Fibroblast of skin of abdomen (primary cell): ENCODE measurements around the gene TAF1.
A peak's percentile ranks its signal among the peaks of the same experiment; 100 is the strongest.
"Not testable (repeated sequence)": the region's sequence is repeated elsewhere in the genome, so short reads cannot be mapped to it uniquely, and the experiment has no call there.

Experiments used
- DNase-seq: peaks from one replicate; pipeline ENCODE4 v3.0.0-alpha.2; 2013

TAF1 gene

DNA sequence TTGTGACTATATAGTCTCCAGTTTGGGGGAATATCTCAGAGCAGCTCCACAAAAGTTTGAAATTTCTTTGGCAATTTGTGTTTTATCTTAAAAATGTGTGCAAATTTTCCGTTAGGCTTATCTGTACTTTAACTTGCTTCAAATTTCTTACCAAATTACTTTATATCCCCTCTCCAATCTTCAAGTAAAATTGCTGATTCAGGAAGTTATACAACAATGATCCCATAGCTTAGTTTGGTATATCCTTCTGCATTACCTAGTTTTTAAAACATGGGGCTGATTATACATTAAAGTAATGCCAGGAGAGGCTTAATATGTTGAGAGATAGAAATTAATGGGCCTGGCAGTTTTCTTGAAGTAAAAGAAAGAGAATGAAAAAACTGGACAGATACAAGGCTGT lies 66.6 kb downstream of the TAF1 start:
- DNase-seq, result no peak

DNA sequence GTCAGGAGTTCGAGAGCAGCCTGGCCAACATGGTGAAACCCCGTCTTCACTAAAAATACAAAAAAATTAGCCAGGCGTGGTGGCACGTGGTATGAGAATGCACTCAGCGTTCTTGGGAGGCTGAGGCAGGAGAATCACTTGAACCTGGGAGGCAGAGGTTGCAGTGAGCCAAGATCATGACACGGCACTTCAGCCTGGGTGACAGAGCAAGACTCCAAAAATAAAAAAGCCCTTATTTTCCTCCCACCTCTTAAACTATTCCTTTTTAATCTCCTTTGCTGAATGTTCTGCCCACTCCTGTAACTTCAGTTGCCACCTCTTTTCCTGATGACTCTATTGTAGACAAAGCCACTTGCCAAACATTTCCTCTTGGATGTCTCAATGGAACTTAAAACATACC lies 72.6 kb downstream of the TAF1 start:
- no peak for DNase-seq

DNA sequence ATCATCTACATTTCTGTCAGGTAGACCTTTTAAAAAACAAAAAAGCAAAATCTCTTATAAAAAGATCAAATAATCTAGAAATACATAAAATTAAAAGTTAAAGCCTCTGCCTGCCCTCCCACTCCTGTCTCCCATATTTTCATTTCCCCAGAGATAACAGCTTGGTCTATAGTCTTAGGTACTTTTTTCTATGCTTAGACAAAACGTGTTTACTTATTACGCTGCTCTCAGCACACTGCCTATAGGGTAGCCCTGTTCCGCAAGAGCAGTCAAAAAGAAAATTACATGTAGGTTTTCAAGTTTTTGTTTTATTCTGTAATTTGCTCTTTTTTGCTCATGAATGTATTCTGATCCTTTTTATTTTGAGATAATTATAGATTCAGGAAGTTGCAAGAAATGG lies 73.3 kb downstream of the TAF1 start:
- no peak for DNase-seq

DNA sequence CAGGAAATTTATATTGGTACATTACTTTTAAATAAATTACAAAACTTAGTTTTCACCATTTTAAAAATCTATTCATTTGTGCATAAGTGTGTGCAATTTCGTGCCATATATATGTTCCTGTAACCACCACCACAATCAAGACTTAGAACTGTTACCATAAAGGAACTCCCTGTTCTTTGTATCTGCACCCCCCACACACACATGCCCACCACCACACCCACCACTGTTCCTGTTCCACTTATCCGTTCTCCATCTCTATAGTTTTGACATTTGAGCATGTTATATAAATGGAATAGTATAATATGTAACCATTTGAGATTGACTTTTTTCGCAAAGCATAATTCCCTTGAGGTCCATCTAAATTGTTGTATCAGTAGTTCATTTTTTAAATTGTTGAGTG lies 73.7 kb downstream of the TAF1 start:
- DNase-seq, result no peak

DNA sequence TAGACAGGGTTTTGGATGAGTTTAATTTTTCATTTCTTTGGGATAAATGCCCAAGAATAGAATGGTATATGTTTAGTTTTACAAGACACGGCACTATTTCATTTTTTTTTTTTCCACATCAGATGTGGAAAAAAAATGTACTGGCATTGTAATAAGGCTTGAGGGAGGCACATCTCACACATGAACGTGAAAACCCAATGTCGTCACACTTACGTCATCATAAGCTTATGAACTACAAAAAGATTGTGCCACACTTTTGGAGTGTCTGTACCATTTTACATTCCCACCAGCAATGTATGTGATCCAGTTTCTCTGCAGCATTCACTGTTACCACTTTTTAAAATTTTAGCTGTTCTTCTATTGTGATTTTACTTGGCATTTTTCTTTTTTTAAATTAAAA lies 74.2 kb downstream of the TAF1 start:
- DNase-seq, result no peak

DNA sequence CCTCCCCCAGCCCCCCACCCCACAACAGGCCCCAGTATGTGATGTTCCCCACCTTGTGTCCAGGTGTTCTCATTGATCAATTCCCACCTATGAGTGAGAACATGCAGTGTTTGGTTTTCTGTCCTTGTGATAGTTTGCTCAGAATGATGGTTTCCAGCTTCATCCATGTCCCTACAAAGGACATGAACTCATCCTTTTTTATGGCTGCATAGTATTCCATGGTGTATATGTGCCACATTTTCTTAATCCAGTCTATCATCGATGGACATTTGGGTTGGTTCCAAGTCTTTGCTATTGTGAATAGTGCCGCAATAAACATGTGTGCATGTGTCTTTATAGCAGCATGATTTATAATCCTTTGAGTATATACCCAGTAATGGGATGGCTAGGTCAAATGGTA lies 75.7 kb downstream of the TAF1 start:
- not testable (repeated sequence) for DNase-seq

DNA sequence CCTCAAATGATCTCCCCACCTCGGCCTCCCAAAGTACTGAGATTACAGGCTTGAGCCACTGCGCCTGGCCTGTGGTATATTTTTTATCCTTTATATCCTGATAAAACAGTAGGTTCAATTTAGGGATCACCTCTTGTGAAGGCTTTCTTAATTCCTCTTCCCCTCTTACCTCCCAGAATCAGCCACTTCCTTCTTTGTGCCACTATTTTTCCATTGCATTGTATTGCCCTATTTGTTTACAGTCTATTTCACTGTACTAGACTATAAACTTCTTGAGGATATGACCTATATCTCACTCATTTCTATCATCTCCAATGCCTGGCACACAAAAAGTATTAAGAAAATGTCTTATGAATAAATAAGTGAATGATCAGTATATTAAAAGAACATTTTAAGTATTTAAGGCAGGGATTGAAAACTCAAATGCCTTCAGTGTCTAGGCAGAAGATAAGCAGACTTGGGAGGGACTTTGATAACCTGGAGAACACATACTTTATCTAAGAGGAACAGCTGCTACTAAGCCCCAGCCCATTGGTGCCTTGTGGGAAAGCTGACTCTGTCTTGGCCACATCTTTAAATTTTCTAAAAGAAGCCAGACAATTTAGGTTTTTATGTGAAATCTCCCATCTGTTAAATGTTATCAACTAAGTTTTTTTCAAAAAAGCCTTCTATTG lies 84.4 kb downstream of the TAF1 start:
- DNase-seq, result no peak

DNA sequence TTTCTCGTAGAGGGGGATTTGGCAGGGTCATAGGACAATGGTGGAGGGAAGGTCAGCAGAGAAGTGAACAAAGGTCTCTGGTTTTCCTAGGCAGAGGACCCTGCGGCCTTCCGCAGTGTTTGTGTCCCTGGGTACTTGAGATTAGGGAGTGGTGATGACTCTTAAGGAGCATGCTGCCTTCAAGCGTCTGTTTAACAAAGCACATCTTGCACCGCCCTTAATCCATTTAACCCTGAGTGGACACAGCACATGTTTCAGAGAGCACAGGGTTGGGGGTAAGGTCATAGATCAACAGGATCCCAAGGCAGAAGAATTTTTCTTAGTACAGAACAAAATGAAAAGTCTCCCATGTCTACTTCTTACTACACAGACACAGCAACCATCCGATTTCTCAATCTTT lies 85.4 kb downstream of the TAF1 start:
- not testable (repeated sequence) for DNase-seq

DNA sequence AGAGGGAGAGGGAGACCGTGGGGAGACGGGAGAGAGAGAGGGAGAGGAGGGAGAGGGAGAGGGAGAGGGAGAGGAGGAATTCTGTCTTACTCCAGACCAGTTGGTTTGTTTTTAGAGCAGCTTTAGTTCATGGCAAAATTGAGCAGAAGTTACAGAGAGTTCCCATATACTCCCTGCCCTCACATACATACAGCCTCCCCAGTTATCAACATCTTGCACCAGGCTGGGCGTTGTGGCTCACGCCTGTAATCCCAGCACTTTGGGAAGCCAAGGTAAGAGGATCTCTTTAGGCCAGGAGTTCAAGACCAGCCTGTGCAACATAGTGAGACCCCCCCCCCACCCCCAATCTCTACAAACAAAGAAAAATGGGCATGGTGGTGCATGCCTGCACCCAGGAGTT lies 86.9 kb downstream of the TAF1 start:
- no peak for DNase-seq

DNA sequence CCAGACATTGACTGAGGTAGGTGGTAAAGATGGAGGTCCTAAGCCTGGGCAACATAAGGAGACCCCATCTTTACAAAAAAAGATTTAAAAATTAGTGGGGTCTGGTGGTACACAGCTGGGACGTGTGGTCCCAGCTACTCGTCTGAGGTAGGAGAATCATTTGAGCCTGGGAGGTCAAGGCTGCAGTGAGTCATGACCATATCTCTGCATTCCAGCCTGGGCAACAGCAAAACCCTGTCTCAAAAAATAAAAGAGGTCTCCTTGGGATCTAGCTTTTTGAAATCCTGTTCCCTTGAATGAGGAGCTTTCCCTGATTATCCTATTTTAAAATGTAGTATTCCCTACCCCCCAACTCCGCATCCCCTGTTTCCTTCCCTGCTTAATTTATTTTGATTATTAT lies 88.1 kb downstream of the TAF1 start:
- no peak for DNase-seq

DNA sequence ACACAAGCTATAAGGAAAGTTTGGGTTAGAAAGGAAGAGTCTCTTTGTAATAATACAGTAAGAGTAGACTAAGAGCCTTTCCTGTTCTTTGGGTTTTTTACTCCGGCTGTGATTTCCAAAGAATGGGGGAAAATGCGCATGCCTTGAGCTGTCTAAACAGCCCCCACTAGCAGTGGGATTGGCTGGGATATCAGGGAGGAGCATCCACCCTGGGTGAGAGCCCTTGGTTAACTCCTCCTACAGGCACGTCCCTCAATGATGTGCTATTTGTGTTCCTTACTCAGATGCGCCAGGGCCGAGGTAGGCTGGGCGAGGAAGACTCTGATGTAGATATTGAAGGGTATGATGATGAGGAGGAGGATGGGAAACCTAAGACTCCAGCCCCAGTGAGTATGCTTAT lies 92.7 kb downstream of the TAF1 start:
- no peak for DNase-seq

DNA sequence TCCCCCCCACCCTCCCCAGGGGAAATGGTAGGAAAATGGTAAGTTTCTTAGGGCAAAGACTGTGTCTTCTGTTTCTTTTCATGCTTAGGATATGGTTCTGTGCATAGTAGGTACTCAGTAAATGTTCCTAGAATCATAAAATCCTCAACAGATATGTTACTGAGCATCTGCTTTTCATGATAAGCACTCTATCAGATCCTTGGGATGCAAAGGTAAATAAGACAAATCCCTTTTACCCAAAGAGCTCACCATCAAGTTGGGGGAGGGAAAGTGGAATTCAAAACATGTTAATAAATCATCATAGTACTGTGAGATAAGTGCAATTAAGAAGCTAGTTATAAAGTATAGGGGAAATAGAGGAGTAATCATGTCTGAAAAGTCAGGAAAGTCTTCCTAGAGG lies 98.8 kb downstream of the TAF1 start:
- no peak for DNase-seq

DNA sequence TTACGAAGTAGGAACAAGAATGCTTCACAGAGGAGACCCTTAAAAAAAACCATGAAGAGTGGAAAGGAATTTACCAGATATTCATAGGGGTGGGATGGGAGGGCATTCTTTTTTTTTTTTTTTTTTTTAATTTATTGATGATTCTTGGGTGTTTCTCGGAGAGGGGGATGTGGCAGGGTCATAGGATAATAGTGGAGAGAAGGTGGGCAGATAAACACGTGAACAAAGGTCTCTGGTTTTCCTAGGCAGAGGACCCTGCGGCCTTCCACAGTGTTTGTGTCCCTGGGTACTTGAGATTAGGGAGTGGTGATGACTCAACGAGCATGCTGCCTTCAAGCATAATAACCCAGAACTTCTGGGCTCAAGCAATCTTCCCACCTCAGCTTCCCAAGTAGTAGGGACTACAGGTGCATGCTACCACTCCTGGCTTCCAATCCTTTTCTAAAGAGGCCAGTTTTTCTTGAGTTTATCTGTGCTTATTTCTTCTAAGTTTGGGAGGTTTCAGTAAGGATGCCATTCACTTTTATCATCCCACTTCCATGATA lies 100.9 kb downstream of the TAF1 start:
- DNase-seq, result no peak

DNA sequence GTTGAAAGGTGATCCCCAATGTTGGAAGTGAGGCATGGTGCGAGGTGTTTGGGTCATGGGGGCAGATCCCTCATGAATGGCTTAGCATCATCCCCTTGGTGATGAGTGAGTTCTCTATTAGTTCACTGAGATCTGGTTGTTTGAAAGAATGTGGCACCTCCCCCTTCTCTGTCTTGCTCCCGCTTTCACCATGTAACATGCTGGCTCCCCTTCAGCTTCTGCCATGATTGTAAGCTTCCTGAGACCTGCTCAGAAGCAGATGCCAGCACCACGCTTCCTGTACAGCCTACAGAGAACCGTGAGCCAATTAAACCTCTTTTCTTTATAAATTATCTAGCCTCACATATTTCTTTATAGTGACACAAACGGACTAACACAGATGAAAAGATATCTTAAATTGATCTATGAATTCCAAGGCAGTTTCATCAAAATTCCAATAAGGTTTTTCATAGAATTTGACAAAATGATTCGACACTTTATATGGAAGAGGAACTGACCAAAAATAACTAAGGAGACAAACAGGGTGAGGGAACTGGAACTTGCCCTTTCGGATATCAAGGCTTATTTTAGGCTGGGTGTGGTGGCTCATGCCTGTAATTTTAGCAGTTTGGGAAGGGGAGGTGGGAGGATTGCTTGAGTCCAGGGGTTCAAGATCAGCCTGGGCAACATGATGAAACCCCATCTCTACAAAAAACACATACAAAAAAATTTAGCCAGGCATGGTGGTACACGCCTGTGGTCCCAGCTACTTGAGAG lies 109.8 kb downstream of the TAF1 start:
- peak; percentile 33 for DNase-seq

DNA sequence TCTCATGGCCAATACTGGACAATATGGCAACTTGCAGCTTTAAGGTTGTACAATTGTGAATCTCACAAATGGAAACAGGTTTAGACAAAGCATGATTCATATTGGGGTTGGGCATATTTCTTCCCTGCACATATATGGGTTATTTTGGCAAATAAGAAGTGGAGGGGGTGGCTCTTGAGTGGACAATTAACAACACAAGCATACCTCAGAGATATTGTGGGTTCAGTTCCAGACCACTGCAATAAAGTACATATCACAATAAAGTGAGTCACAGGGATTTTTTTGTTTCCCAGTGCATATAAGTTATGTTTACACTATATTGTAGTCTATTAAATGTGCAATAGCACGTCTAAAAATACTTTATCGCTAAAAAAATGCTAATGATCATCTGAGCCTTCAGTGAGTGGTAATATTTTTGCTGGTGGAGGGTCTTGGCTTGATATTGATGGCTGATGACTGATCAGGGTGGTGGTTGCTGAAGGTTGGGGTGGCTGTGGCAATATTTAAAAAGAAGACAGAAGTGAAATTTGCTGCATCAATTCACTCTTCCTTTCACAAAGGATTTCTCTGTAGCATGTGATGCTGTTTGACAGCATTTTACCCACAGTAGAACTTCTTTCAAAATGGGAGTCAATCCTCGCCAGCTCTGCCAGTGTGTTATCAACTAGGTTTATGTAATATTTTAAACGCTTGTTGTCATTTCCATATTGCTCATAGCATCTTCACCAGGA lies 116.2 kb downstream of the TAF1 start:
- DNase-seq, result peak; percentile 1

DNA sequence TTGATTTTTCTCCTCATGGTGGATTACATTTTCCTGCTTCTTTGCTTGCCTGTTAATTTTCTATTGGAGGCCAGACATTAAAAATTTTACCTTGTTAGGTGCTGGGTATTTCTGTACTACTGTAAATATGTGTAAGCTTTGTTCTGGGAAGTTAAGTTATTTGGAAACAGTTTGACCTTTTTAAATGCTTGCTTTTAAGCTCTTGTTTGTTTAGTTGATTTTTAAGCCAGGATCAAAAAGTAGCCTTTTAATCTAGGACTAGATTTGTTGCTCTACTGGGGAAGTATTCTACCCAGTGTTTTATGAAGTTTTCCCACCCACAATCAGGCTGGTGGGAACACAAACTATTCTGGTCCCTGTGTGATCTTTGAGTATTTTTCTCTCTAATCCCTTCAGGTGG lies 121.7 kb downstream of the TAF1 start:
- DNase-seq, result no peak

DNA sequence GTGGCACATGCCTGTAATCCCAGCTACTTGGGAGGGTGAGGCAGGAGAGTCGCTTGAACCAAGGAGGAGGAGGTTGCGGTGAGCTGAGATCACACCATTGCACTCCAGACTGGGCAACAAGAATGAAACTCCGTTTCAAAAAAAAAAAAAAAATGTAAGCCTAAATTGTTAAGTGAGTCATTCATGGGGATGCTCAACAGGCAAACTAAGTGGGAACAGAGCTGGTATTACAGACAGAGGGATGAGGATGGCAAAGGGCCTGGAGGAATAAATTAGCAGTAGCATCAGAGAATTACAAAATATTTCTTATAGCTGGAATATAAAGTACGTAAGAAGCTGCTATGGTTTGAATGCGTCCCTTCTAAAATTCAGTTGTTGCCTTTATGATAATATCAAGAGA lies 123.4 kb downstream of the TAF1 start:
- DNase-seq, result peak; percentile 19

DNA sequence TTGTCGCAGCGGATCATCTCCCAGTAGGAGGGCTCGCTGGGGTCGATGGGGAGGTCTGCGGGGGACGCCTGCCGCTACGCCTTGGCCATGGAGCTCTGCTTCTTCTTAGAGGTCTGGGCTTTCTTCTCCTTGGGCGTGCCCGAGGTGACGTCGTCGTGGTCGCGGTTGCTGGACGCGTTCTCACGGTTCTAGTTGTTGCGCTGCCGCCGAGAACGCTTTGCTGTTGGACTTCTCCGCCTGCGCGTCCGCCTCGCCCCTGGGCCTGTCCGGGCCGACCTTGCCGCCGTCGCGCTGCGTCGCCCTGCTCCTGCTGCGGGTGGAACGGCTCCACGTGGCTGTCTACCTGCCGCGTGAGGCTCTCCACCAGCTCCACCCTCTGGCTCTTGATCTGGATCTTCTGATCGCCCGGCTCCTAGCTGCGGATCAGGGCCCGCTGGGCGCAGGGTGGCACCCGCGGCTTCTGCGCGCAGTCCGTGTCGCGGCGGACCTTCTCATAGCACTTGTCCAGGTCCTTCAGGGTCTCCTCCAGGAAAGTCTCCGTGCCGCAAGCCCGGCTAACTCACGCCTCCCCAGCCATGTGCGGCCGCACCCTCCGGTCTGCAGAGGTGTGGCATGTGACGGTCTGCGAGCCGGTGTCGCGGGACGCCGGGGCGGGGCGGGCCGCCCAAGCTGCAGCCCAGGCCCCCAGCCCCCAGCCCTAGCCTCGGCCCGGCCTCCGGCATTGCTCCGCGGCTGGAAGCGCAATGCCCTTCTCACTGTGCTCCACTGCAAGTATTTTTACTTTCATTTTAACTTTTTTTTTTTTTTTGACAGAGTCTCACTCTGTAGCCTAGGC lies 126.3 kb downstream of the TAF1 start:
- peak; percentile 23 for DNase-seq

DNA sequence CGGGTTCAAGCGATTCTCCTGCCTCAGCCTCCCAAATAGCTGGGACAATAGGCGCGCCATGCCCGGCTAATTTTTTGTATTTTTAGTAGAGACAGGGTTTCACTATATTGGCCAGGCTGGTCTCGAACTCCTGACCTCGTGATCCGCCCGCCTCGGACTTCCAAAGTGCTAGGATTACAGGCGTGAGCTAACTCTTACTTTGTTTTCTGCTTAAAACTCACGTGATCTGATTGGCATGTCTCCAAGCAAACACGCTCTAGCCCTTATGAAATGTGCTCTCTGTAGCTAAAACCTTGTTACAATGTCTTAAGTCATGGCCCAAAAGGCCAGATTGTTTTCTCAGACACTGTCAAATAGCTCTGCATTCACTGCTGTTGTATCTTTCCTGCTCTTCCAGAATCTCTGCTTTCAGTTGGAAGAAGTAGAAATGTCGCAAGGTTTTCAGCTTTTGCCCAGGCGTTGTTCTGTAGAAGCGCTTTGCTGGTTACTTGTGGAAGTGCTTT lies 127.0 kb downstream of the TAF1 start:
- DNase-seq, result no peak

DNA sequence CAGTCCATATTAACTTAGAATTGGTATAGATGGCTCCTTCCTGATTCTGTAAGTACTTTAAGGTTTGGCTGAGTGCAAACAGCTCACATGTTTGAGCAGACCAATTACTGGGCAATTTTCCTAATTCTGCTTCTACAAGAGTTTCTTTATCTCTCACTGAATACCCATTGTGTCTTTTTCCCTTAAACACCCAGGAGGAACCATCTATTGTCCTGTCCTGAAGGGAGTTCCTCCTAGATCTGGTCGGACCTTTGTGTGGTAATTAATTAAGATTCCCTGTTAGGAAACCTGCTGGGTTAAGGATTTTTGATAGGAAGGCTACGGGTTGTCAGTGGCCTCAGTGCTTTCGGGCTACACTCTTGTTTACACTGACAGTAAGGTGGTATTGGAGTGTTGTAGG lies 129.8 kb downstream of the TAF1 start:
- DNase-seq, result not testable (repeated sequence)

DNA sequence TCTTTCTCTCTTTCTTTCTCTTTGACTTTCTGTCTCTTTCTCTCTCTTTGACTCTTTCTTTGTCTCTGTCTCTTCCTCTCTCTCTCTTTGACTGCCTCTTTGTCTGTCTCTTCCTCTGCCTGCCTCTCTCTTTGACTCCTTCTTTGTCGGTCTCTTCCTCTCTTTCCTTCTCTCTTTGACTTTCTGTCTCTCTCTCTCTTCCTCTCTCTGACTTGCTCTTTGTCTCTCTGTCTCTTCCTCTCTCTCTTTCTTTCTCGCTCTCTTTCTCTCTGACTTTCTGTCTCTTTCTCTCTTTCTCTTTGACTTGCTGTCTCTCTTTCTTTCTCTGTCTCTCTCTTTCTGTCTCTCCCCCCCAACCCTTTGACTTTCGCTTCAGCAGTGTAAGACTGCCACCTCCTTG lies 130.3 kb downstream of the TAF1 start:
- DNase-seq, result no peak

DNA sequence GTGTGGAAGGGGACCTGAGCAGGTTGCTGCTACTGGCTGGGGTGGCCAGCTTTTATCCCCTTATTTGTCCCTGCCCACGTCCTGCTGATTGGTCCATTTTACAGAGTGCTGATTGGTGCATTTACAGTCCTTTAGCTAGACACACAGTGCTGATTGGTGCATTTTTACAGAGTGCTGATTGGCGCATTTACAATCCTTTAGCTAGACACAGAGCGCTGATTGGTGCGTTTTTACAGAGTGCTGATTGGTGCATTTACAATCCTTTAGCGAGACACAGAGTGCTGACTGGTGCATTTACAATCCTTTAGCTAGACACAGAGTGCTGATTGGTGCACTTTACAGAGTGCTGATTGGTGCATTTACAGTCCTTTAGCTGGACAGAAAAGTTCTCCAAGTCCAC lies 135.9 kb downstream of the TAF1 start:
- DNase-seq, result not testable (repeated sequence)
